ENCODE results near the gene ZNF236.

DNA sequence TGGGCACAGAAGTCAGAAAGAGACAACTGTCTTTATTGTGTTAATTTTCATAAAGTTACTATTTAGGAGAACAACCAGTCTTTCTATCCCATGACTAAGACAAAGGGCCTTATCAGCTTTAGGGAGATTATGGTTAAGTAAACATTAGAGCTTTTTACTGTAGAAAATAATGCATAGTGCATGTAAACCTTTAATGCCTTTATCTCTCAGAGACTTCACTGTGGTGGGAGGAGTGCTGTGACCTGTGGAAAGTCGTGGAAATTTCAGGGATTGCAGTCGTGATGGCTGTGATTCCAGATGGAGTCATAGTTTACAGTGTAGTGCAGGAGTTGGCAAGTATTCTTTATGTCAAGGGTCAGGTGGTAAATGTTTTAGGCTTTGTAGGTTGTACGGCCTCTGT lies 15.8 kb downstream of the ZNF236 start:
- TF ChIP-seq, protein P1, sequence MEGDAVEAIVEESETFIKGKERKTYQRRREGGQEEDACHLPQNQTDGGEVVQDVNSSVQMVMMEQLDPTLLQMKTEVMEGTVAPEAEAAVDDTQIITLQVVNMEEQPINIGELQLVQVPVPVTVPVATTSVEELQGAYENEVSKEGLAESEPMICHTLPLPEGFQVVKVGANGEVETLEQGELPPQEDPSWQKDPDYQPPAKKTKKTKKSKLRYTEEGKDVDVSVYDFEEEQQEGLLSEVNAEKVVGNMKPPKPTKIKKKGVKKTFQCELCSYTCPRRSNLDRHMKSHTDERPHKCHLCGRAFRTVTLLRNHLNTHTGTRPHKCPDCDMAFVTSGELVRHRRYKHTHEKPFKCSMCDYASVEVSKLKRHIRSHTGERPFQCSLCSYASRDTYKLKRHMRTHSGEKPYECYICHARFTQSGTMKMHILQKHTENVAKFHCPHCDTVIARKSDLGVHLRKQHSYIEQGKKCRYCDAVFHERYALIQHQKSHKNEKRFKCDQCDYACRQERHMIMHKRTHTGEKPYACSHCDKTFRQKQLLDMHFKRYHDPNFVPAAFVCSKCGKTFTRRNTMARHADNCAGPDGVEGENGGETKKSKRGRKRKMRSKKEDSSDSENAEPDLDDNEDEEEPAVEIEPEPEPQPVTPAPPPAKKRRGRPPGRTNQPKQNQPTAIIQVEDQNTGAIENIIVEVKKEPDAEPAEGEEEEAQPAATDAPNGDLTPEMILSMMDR (IDR thresholded peaks at IDR 0.05; ENCODE audit: poor library complexity) = no peak
- TF ChIP-seq EZH2phosphoT487 (IDR thresholded peaks at IDR 0.05; ENCODE audit: low read depth, severe bottlenecking, unreplicated experiment) (no peak), EZH2 (IDR thresholded peaks at IDR 0.05; ENCODE audit: borderline replicate concordance) (no peak)
